ENCODE data around the gene MS4A6A.
A peak's percentile ranks its signal among the peaks of the same experiment; 100 is the strongest.

DNA sequence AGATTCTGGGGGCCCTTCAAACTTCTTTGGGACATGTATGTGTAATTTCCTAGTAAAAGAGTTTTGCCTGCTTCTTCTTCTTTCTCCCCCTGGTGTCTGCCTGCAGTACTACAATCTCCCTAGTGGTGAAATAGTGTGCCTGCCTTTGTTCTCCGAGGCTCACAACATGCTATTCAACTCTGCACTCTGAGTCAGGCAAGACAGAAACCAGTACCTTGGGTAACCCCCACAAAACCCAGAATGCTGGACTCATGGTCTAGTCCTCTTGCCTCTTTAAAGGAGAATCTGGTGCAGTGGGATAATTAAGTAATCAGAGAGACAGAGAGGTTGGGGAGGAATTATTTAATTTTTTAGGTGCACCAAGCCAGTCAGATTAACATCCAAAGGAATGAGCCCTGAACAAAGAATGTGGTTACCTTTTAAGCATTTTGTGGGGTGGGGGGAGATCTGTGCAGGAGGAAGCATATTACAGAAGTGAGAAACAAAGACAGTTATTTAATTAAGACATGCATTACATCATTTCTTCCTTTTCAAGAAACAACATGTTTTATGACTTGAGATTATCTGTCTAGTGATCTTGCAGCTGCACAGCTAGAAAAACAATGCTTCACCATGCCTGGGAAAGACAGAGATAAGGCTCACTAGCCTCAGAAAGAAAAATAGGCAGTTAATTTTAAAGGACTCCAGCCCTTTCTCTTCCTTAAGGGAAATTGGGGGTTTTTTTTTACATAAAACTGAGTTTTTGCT lies 11.0 kb upstream of the MS4A6A start:
- TF ChIP-seq, protein P1, sequence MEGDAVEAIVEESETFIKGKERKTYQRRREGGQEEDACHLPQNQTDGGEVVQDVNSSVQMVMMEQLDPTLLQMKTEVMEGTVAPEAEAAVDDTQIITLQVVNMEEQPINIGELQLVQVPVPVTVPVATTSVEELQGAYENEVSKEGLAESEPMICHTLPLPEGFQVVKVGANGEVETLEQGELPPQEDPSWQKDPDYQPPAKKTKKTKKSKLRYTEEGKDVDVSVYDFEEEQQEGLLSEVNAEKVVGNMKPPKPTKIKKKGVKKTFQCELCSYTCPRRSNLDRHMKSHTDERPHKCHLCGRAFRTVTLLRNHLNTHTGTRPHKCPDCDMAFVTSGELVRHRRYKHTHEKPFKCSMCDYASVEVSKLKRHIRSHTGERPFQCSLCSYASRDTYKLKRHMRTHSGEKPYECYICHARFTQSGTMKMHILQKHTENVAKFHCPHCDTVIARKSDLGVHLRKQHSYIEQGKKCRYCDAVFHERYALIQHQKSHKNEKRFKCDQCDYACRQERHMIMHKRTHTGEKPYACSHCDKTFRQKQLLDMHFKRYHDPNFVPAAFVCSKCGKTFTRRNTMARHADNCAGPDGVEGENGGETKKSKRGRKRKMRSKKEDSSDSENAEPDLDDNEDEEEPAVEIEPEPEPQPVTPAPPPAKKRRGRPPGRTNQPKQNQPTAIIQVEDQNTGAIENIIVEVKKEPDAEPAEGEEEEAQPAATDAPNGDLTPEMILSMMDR (conservative IDR thresholded peaks at IDR 0.05; ENCODE audit: low read depth, low read length), result peak; percentile 92
- no peak for TF ChIP-seq EZH2 (IDR thresholded peaks at IDR 0.05; ENCODE audit: borderline replicate concordance, low read depth, low read length, poor library complexity, severe bottlenecking)

Data from A673 (cell line).